Neural cell (in vitro differentiated cells): ENCODE measurements around the gene ARSJ.

Source experiments
- EZH2 ChIP-seq: fragments of 200-600, 300-800 bp; shearing (Covaris generic), sonication (generic); IDR thresholded peaks from 2 replicates; pipeline ENCODE4 v1.6.1; 2014; ENCODE audit warnings: antibody characterized with exemption, low read length, borderline replicate concordance, mild to moderate bottlenecking; ENCODE audit not compliant: insufficient read depth, poor library complexity, severe bottlenecking
- TF ChIP-seq, protein P1 (sequence below): fragments of 450-650 bp; IDR thresholded peaks from 2 replicates; pipeline ENCODE4 v1.5.1; 2014; ENCODE audit warnings: antibody characterized with exemption, mild to moderate bottlenecking, moderate library complexity; ENCODE audit not compliant: poor library complexity, severe bottlenecking

DNA sequence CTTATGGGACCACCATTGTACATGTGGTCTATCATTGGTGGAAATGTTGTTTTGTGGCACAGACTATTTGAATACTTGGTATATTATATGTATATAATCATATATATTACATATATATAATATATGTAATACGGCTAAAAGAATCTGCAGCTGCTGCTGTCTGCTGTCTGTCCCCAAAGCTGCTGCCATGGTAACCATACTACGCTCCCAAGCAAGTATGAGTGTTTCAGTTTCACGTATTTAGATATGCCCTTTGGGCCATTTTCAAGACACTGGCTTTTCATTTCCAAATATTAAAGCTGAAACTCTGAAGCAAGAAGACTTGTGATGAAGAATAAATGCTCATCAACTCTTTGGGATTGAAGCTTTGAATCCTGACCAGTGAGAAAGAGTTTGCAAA, 42.0 kb upstream of the ARSJ start:
- no peak for TF ChIP-seq EZH2
- TF ChIP-seq, protein P1, sequence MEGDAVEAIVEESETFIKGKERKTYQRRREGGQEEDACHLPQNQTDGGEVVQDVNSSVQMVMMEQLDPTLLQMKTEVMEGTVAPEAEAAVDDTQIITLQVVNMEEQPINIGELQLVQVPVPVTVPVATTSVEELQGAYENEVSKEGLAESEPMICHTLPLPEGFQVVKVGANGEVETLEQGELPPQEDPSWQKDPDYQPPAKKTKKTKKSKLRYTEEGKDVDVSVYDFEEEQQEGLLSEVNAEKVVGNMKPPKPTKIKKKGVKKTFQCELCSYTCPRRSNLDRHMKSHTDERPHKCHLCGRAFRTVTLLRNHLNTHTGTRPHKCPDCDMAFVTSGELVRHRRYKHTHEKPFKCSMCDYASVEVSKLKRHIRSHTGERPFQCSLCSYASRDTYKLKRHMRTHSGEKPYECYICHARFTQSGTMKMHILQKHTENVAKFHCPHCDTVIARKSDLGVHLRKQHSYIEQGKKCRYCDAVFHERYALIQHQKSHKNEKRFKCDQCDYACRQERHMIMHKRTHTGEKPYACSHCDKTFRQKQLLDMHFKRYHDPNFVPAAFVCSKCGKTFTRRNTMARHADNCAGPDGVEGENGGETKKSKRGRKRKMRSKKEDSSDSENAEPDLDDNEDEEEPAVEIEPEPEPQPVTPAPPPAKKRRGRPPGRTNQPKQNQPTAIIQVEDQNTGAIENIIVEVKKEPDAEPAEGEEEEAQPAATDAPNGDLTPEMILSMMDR = no peak
